Left ventricle myocardium superior (tissue), 1 donor: Measurements from ENCODE around the gene CITED2. TPM values are rescaled to one million over a fixed set of nuclear protein-coding genes. Genes with fewer than 3 reads are reported as not detected.

Source experiments
- total RNA-seq: library from RNA; stranded (reverse); fragmentation: NEBNext Ultra II Directional; extraction: Animal tissue kit (Norgen Biotek cat#: 25700); gene quantifications from one replicate; pipeline ENCODE4 v1.2.1, GENCODE V29; 2021
- donor health status: DM: no; HTN: yes; CAD: no; lungs with severe emphysema.

Gene CITED2
- total RNA-seq, 1 donor from 2014 or later, result 172 TPM

Other genes with a start within 250 kb of the CITED2 start
- 63.3 TPM for gene HECA, start 239.6 kb downstream of the CITED2 start, total RNA-seq
- 133 TPM for gene TXLNB, start 82.7 kb downstream of the CITED2 start, total RNA-seq